ENCODE results near the gene ADAMTS20. TPM values are rescaled to one million over a fixed set of nuclear protein-coding genes. Genes with fewer than 3 reads are reported as not detected.

Gene ADAMTS20
- total RNA-seq, 4 donors from 2014 or later: not detected

DNA sequence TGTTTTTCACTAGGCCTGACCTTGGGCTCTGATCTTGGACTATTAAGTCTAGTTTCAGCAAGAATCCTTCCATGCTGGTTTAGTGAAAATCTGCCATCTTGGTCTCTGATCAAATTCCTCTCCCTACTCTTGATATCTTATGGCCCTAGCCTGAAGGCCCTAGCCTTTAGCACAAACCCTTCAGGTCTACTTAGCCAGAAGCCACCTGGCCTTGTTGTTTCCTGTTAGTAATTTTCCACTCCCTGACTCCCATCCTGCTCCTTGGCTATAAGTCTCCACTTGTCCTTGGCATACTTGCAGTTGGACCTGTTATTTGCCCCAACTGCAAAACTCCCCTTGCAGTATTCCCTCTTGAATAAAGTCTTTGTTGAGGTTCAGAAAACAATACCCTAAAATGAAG, 241.4 kb downstream of the ADAMTS20 start:
- Histone ChIP-seq H3K4me1 (no peaks in the 10 kb centered on the region), H3K27ac (no peak overlapping the region), H3K4me3 (no peak overlapping the region), H3K9me3 (no peaks in the 10 kb centered on the region), H3K36me3 (no peaks in the 10 kb centered on the region), H3K27me3 (no peaks in the 10 kb centered on the region)
- no peak for ATAC-seq
- no peak for TF ChIP-seq EP300 (IDR thresholded peaks at IDR 0.05)
- TF ChIP-seq, protein P1, sequence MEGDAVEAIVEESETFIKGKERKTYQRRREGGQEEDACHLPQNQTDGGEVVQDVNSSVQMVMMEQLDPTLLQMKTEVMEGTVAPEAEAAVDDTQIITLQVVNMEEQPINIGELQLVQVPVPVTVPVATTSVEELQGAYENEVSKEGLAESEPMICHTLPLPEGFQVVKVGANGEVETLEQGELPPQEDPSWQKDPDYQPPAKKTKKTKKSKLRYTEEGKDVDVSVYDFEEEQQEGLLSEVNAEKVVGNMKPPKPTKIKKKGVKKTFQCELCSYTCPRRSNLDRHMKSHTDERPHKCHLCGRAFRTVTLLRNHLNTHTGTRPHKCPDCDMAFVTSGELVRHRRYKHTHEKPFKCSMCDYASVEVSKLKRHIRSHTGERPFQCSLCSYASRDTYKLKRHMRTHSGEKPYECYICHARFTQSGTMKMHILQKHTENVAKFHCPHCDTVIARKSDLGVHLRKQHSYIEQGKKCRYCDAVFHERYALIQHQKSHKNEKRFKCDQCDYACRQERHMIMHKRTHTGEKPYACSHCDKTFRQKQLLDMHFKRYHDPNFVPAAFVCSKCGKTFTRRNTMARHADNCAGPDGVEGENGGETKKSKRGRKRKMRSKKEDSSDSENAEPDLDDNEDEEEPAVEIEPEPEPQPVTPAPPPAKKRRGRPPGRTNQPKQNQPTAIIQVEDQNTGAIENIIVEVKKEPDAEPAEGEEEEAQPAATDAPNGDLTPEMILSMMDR (IDR thresholded peaks at IDR 0.05): no peak

DNA sequence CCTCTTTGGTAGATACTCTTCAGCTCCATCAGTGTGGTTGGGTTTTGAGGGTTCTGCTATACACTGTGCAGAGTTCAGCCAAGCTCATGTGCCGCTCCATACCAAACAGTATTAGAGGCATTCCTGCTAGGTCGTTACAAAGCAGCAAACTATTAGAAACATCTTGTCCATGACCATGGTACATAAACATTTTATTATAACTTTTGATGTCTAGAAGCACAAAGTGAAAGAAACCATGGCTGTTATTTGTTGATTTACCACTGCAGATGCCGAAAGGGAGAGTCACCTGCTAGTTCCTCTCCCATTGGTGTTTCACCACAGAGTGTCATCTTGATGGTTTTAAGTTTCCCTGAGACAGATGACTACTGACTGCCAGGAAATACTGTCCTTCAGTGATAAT, 242.0 kb downstream of the ADAMTS20 start:
- 91 to 93% methylated on average over 3 of the region's 3 CpGs for WGBS, 2 donors (ENCODE audit: low coverage in 1 of 2)
- no peaks in the 10 kb centered on the region for H3K36me3 ChIP-seq
- no peaks in the 10 kb centered on the region for H3K9me3 ChIP-seq
- no peaks in the 10 kb centered on the region for H3K27me3 ChIP-seq
- TF ChIP-seq, protein P1 (IDR thresholded peaks at IDR 0.05): no peak
- no peak for TF ChIP-seq EP300 (IDR thresholded peaks at IDR 0.05)
- TF ChIP-seq POLR2A (IDR thresholded peaks at IDR 0.05): no peak
- no peak for TF ChIP-seq POLR2AphosphoS5 (IDR thresholded peaks at IDR 0.05)
- no peaks in the 10 kb centered on the region for H3K4me1 ChIP-seq
- ATAC-seq: no peak
- no peak overlapping the region for H3K4me3 ChIP-seq
- no peak overlapping the region for H3K27ac ChIP-seq

DNA sequence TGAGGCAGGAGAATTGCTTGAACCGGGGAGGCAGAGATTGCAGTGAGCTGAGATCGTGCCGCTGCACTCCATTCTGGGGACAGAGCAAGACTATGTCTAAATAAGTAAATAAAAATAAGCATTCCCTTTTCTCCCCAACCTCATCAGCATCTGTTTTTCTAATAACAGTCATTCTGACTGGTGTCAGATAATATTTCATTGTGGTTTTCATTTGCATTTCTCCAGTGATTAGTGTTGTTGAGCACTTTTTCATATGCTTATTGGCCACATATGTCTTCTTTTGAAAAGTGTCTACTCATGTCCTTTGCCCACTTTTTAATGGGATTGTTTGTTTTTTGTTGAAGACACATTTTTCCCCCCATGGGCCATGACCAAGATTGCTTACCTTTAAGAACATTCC, 243.2 kb downstream of the ADAMTS20 start:
- Histone ChIP-seq H3K9me3 (no peaks in the 10 kb centered on the region), H3K27me3 (no peaks in the 10 kb centered on the region), H3K36me3 (no peaks in the 10 kb centered on the region), H3K27ac (no peak overlapping the region), H3K4me1 (no peaks in the 10 kb centered on the region), H3K4me3 (no peak overlapping the region)
- no peak for ATAC-seq
- WGBS, 2 donors (ENCODE audit: low coverage in 1 of 2): 95% methylated on average over 3 of the region's 3 CpGs
- no peak for TF ChIP-seq POLR2AphosphoS5 (IDR thresholded peaks at IDR 0.05)
- TF ChIP-seq, protein P1 (IDR thresholded peaks at IDR 0.05): no peak
- TF ChIP-seq EP300 (IDR thresholded peaks at IDR 0.05): no peak
- TF ChIP-seq POLR2A (IDR thresholded peaks at IDR 0.05): no peak

DNA sequence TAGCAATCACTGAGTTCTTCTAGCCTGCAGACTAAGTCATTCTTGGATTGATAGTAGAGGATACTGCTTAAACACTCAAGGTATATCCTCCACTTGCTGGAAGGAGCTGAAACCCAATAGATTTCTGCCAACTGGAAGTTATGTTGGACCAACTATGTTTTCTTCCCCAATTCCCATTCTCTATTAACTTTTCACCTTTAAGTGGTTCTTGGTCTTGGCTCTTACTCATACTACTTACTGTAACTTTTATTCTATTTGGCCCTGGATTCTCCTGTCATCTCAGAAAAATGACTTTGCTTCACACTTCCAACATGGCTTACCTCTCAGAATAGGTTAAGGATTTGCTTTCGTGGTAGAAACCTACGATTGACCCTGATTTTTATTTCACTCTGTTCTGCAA, 244.9 kb downstream of the ADAMTS20 start:
- TF ChIP-seq POLR2A (IDR thresholded peaks at IDR 0.05): no peak
- TF ChIP-seq POLR2AphosphoS5 (IDR thresholded peaks at IDR 0.05): no peak
- TF ChIP-seq EP300 (IDR thresholded peaks at IDR 0.05): no peak
- TF ChIP-seq, protein P1 (IDR thresholded peaks at IDR 0.05): no peak
- Histone ChIP-seq H3K4me1 (no peaks in the 10 kb centered on the region), H3K27me3 (no peaks in the 10 kb centered on the region), H3K27ac (no peak overlapping the region), H3K4me3 (no peak overlapping the region), H3K36me3 (no peaks in the 10 kb centered on the region), H3K9me3 (no peaks in the 10 kb centered on the region)
- ATAC-seq: no peak
- 100% methylated on average over 2 of the region's 2 CpGs for WGBS, 2 donors (ENCODE audit: low coverage in 1 of 2)

GRCh38 chr12:43306066-43306465, 245.9 kb downstream of the ADAMTS20 start:
- TF ChIP-seq POLR2A (IDR thresholded peaks at IDR 0.05): no peak
- TF ChIP-seq, protein P1 (IDR thresholded peaks at IDR 0.05): no peak
- no peak for TF ChIP-seq POLR2AphosphoS5 (IDR thresholded peaks at IDR 0.05)
- no peak for TF ChIP-seq EP300 (IDR thresholded peaks at IDR 0.05)
- Histone ChIP-seq H3K36me3 (no peaks in the 10 kb centered on the region), H3K27me3 (no peaks in the 10 kb centered on the region), H3K4me1 (no peaks in the 10 kb centered on the region), H3K9me3 (no peaks in the 10 kb centered on the region), H3K27ac (no peak overlapping the region), H3K4me3 (no peak overlapping the region)
- 46 to 69% methylated on average over 2 to 3 of the region's 3 CpGs for WGBS, 2 donors (ENCODE audit: low coverage in 1 of 2)
- peak; percentile 28 for ATAC-seq

Measured in gastroesophageal sphincter (tissue), 4 donors.